HG03460 (cell line): Measurements from ENCODE around the gene DNM3.

Experiments
- ATAC-seq: cut with Tn5 transposase; IDR thresholded peaks from one replicate; pipeline ENCODE4 v1.9.1; 2021; ENCODE audit not compliant: unreplicated experiment

DNM3 gene

GRCh38 chr1:172381946-172382345 lies 540.6 kb downstream of the DNM3 start:
- no peak for ATAC-seq

DNA sequence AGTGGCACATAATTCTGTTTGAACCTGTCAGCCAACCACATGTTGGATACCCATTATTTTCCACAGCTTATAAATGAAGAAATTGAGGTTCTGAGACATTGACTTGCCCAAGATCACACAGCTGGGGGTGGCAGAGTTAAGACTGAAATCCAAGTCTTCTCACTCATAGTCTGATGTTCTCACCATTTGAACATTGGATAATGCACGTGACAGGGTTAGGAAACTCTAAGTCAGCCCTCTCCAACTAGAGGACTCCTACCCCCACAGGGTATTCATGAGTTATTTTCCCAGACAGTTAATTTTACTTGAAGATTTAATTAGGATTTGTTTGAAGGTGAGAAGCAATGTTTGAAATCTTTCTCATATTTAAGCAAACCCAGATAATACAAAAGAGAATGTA lies 541.1 kb downstream of the DNM3 start:
- ATAC-seq, result no peak

GRCh38 chr1:172382990-172383389 lies 541.7 kb downstream of the DNM3 start:
- ATAC-seq, result no peak

- ATAC-seq, result no peak
Measured at GRCh38 chr1:172383536-172383935, 542.2 kb downstream of the DNM3 start.

DNA sequence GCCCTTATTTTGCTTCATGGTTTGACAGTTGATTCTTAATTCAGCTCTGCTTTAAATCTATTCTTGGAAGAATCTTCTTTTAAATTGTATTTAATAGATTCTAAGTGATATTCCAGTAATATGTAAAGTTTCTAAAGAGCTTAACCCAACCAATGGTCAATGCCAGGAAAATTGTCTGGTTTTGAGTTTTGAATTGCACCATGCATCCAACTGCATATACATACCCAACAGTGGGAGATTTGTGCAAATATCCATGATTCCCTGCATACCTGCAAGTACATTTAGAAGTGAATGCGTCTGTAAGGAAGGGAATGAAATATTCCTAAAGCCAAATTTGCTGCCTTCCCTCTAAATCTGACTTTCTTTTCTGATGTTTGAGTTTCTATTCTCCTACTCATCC lies 543.4 kb downstream of the DNM3 start:
- no peak for ATAC-seq

DNA sequence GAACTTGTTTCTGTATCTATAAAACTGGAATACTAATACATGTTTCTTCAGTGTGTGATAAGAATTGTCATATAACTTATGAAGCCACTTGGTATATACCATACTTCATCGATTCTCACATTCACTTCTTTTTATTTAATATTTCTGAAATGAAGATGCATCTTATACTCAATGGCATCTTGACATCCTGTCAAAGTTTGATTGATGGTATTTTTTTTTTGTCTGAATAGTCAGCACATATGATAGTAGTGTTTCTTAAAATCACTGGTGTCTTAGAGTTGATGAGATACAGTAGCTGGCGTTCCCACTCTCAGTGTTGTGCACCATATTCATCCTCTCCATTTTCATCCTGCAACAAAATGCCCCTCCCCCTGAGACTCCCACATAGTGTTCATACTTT lies 544.7 kb downstream of the DNM3 start:
- ATAC-seq, result no peak

GRCh38 chr1:172388490-172388889 lies 547.2 kb downstream of the DNM3 start:
- ATAC-seq, result no peak

- no peak for ATAC-seq
Measured at GRCh38 chr1:172390301-172390682, 549.0 kb downstream of the DNM3 start.

DNA sequence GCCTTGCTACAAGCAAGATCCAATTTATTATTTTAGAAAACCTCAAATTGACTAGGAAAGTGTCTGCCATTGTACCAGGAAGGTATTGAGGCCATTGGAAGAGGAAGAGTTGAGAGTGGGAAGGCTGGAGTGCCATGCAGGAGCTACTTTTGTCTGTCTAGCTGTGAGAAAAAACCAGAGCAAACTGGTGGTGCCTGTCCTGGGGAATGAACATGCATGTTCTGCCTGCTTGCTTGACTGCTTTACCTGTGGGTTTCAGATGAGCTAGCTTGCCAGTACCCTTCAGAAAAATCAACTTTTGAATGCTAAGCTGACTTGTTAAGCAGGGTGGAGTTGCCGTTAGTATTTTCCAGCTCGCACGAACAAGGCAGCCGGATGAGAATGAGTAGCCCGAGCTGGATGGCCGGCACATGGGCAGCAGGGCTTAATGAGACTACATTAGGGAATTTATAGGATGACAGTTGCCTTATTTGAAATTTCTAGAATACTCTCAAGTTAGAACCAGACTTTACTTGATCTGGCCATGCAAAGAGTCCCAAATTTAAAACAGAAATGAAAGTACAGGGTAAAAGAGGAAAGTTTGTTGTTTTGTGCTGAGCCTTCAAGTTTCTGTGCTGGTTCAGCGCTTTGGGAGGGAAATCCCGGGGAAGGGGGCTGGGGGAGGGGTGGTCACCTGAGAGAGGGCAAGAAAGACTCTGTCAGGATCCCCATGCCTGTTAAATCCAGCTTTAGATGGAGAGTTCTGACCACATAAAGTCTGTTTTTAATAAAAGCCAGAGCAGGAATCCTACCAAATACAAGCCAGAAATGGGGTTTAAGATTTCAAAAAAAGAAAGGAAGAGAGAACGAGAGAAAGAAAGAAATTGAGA lies 549.6 kb downstream of the DNM3 start:
- ATAC-seq, result peak; percentile 67

DNA sequence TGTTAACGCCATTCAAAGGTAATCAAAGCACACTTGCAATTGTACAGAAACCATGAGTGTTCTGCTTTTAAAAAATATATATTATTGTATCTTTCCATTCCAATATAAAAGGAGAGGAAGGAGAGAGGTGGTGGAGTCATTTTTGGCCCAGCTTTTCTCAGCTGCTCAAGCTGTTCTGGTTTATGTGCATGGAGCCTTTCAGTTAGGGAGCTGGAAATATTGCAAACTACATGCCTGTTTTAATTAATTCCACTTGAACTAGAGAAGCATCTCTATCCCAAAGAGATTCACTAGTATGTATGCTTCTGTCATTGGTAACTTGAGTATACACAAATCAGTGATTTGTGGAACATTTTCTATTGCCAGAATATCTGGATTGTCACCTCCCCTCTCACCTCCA lies 550.7 kb downstream of the DNM3 start:
- ATAC-seq, result no peak

DNA sequence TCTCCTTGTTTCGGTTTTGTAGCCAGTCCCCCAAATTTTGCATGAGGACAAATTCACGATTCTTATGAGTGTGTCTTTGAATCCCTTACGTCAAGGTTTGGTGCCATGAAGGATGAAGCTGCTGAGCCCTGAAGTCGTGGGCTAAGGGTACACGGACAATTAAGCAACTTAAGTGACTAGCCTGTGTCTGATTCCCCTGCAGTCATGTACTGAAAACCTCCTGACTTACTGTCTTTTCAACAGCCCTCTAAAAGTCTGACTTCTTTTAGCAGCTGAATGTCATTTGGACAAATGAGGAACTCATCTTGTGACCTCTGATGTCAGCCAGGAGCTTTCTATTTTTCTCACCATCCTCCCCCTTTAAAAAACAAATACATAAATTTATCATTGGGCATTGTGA lies 552.1 kb downstream of the DNM3 start:
- ATAC-seq, result no peak

GRCh38 chr1:172394141-172394751 lies 552.9 kb downstream of the DNM3 start:
- peak; percentile 71 for ATAC-seq

- no peak for ATAC-seq
Measured at GRCh38 chr1:172394811-172395210, 553.5 kb downstream of the DNM3 start.

- no peak for ATAC-seq
Measured at GRCh38 chr1:172395576-172395975, 554.3 kb downstream of the DNM3 start.

GRCh38 chr1:172397221-172397620 lies 555.9 kb downstream of the DNM3 start:
- ATAC-seq, result no peak

- ATAC-seq, result no peak
Measured at GRCh38 chr1:172397633-172398032, 556.3 kb downstream of the DNM3 start.

- ATAC-seq, result no peak
Measured at GRCh38 chr1:172398193-172398592, 556.9 kb downstream of the DNM3 start.

GRCh38 chr1:172398970-172399755 lies 557.9 kb downstream of the DNM3 start:
- no peak for ATAC-seq

GRCh38 chr1:172399756-172400721 lies 558.7 kb downstream of the DNM3 start:
- ATAC-seq, result no peak

- ATAC-seq, result no peak
Measured at GRCh38 chr1:172400722-172401105, 559.4 kb downstream of the DNM3 start.

DNA sequence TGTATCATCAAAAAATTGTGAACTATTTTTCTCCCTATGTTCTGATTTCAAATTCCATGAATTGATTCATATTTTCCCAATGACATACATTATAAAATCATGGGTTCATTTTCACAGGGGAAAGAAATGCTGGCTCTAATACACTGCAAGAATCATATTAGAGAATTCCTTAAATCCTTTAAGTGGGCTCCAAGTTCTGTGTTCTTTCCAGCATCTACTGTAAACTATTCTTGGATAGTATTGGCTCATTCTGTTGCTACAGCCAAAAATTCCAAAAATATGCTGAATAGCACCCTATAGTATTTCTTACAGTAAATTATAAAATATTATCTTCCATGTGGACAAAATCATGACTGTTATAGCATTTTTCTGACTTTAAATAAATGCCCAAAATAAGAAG lies 560.2 kb downstream of the DNM3 start:
- ATAC-seq, result no peak
